Activated T-helper 9 cell treated with anti-CD3 and anti-CD28 coated beads, Interleukin-2, amount 50 U/mL, for 16 hours (primary cell): ENCODE results near the gene FBRSL1.

Experiments
- DNase-seq: peaks from one replicate; pipeline ENCODE4 v3.0.0-alpha.2; 2020; ENCODE audit warnings: low read depth

Gene FBRSL1

GRCh38 chr12:132484183-132484890, 5.6 kb upstream of the FBRSL1 start:
- no peak for DNase-seq

- no peak for DNase-seq
These were observed 5.0 kb upstream of the FBRSL1 start for GRCh38 chr12:132484891-132485441.

GRCh38 chr12:132485619-132486018, 4.3 kb upstream of the FBRSL1 start:
- no peak for DNase-seq

GRCh38 chr12:132486168-132486567, 3.8 kb upstream of the FBRSL1 start:
- DNase-seq: no peak

GRCh38 chr12:132486576-132486975, 3.4 kb upstream of the FBRSL1 start:
- no peak for DNase-seq

GRCh38 chr12:132487311-132487741, 2.6 kb upstream of the FBRSL1 start:
- no peak for DNase-seq

GRCh38 chr12:132488127-132489077, 1.5 kb upstream of the FBRSL1 start:
- no peak for DNase-seq

GRCh38 chr12:132489078-132489601, 811 bp upstream of the FBRSL1 start:
- peak; percentile 57 for DNase-seq

GRCh38 chr12:132490422-132491137, 629 bp downstream of the FBRSL1 start:
- no peak for DNase-seq

- DNase-seq: no peak
These were observed 1.2 kb downstream of the FBRSL1 start for GRCh38 chr12:132491138-132491663.

GRCh38 chr12:132491761-132492378, 1.9 kb downstream of the FBRSL1 start:
- DNase-seq: no peak

GRCh38 chr12:132492522-132492921, 2.6 kb downstream of the FBRSL1 start:
- DNase-seq: no peak

- DNase-seq: no peak
These were observed 3.0 kb downstream of the FBRSL1 start for GRCh38 chr12:132492951-132493350.

GRCh38 chr12:132493482-132494178, 3.7 kb downstream of the FBRSL1 start:
- DNase-seq: no peak

- DNase-seq: no peak
These were observed 4.6 kb downstream of the FBRSL1 start for GRCh38 chr12:132494294-132495164.

GRCh38 chr12:132495165-132495544, 5.2 kb downstream of the FBRSL1 start:
- no peak for DNase-seq

- DNase-seq: no peak
These were observed 5.8 kb downstream of the FBRSL1 start for GRCh38 chr12:132495629-132496357.

GRCh38 chr12:132496358-132496669, 6.4 kb downstream of the FBRSL1 start:
- no peak for DNase-seq

- no peak for DNase-seq
These were observed 6.8 kb downstream of the FBRSL1 start for GRCh38 chr12:132496710-132497109.
